PFSK-1 (cell line): ENCODE measurements around the gene GDF2.

Experiments
- FOXP2 ChIP-seq: optimal IDR thresholded peaks from 2 replicates; pipeline ENCODE3; 2011; ENCODE audit warnings: borderline replicate concordance, control low read depth, inconsistent platforms; ENCODE audit not compliant: insufficient read depth; ENCODE audit errors: extremely low read length, extremely low read depth
- POLR2AphosphoS5 ChIP-seq: IDR thresholded peaks from 2 replicates; pipeline ENCODE4 v1.6.1; 2012; ENCODE audit warnings: low read depth, mild to moderate bottlenecking, control low read depth, low read length, moderate library complexity
- REST ChIP-seq, 2 experiments: IDR thresholded peaks; 2 replicates each; pipeline versions ENCODE4 v1.6.1 to v1.8.0; 2011 to 2012; ENCODE audit warnings: low read depth in 2 of 2, low read length in 2 of 2, control low read depth in 1 of 2, inconsistent platforms in 1 of 2, mild to moderate bottlenecking in 1 of 2, moderate library complexity in 1 of 2; ENCODE audit not compliant: insufficient read depth in 1 of 2
- SIN3A ChIP-seq: IDR thresholded peaks from 2 replicates; pipeline ENCODE4 v1.6.1; 2012; ENCODE audit warnings: mild to moderate bottlenecking, low read length, moderate library complexity, borderline replicate concordance; ENCODE audit not compliant: insufficient read depth
- TAF1 ChIP-seq: IDR thresholded peaks from 2 replicates; pipeline ENCODE4 v1.6.1; 2012; ENCODE audit warnings: low read length, control low read depth, borderline replicate concordance; ENCODE audit not compliant: insufficient read depth

GDF2 gene

GRCh38 chr10:47312663-47312995 lies 9.6 kb upstream of the GDF2 start:
- no peak for TF ChIP-seq TAF1
- no peak for TF ChIP-seq FOXP2
- no peak for TF ChIP-seq REST (IDR thresholded peaks at IDR 0.05; ENCODE audit: insufficient read depth in 1 of 2, low read depth in 2 of 2, low read length in 2 of 2)
- no peak for TF ChIP-seq POLR2AphosphoS5
- no peak for TF ChIP-seq SIN3A

GRCh38 chr10:47314416-47314970 lies 7.8 kb upstream of the GDF2 start:
- TF ChIP-seq TAF1 (no peak), POLR2AphosphoS5 (no peak), FOXP2 (no peak), REST (IDR thresholded peaks at IDR 0.05; ENCODE audit: insufficient read depth in 1 of 2, low read depth in 2 of 2, low read length in 2 of 2) (no peak), SIN3A (no peak)

- TF ChIP-seq POLR2AphosphoS5 (no peak), FOXP2 (no peak), TAF1 (no peak), SIN3A (no peak), REST (IDR thresholded peaks at IDR 0.05; ENCODE audit: insufficient read depth in 1 of 2, low read depth in 2 of 2, low read length in 2 of 2) (no peak)
These were observed 6.8 kb upstream of the GDF2 start for GRCh38 chr10:47315421-47315820.

GRCh38 chr10:47316131-47316530 lies 6.1 kb upstream of the GDF2 start:
- TF ChIP-seq POLR2AphosphoS5 (no peak), FOXP2 (no peak)

- TF ChIP-seq SIN3A, result no peak
- no peak for TF ChIP-seq TAF1
- TF ChIP-seq FOXP2, result no peak
- no peak for TF ChIP-seq POLR2AphosphoS5
- TF ChIP-seq REST (IDR thresholded peaks at IDR 0.05; ENCODE audit: insufficient read depth in 1 of 2, low read depth in 2 of 2, low read length in 2 of 2), result no peak
These were observed 5.0 kb upstream of the GDF2 start for GRCh38 chr10:47317251-47317650.
